LNCAP (cell line): ENCODE results near the gene CCHCR1.

Experiments
- CTCF ChIP-seq: fragments of 450-650 bp; IDR thresholded peaks from 2 replicates; pipeline ENCODE4 v1.5.1; 2017; ENCODE audit warnings: mild to moderate bottlenecking

Gene CCHCR1

GRCh38 chr6:31120151-31120915 lies 37.3 kb downstream of the CCHCR1 start, which contains the start of gene CDSN:
CDSN (minus strand) TSS chr6:31120446; CDS start chr6:31120419, 27 bp downstream.
- TF ChIP-seq CTCF = no peak

GRCh38 chr6:31118178-31118577 lies 39.4 kb downstream of the CCHCR1 start:
- no peak for TF ChIP-seq CTCF

- no peak for TF ChIP-seq CTCF
Measured at GRCh38 chr6:31116661-31117385, 40.8 kb downstream of the CCHCR1 start.

GRCh38 chr6:31115941-31116560 lies 41.6 kb downstream of the CCHCR1 start:
- TF ChIP-seq CTCF = no peak

GRCh38 chr6:31114970-31115849 lies 42.4 kb downstream of the CCHCR1 start:
- TF ChIP-seq CTCF = peak; percentile 24; the same call in 1 of the 2 replicates

- TF ChIP-seq CTCF = no peak
Measured at GRCh38 chr6:31114541-31114878, 43.1 kb downstream of the CCHCR1 start, which contains the start of gene PSORS1C1. PSORS1C1 (plus strand) TSS chr6:31114800; CDS start chr6:31129633, 14,833 bp downstream.
